HEK293 (cell line): ENCODE data around the gene DAAM2.

Experiments used
- REPIN1 ChIP-seq: fragments of 450-650 bp; formaldehyde crosslinking; IDR thresholded peaks from 2 replicates; pipeline ENCODE4 v1.5.1; 2017; ENCODE audit warnings: missing biosample characterization, missing genetic modification characterization, low read depth
- ZNF629 ChIP-seq: fragments of 450-650 bp; formaldehyde crosslinking; IDR thresholded peaks from 2 replicates; pipeline ENCODE4 v1.5.1; 2017; ENCODE audit warnings: missing biosample characterization, missing genetic modification characterization
- TF ChIP-seq, protein P1 (sequence below): fragments of 450-650 bp; formaldehyde crosslinking; IDR thresholded peaks from 2 replicates; pipeline ENCODE4 v1.5.1; 2016; ENCODE audit warnings: missing biosample characterization, missing genetic modification characterization
- TF ChIP-seq, protein P2 (sequence below): fragments of 450-650 bp; formaldehyde crosslinking; IDR thresholded peaks from 2 replicates; pipeline ENCODE4 v1.5.1; 2016; ENCODE audit warnings: missing biosample characterization, missing genetic modification characterization, borderline replicate concordance

DNA sequence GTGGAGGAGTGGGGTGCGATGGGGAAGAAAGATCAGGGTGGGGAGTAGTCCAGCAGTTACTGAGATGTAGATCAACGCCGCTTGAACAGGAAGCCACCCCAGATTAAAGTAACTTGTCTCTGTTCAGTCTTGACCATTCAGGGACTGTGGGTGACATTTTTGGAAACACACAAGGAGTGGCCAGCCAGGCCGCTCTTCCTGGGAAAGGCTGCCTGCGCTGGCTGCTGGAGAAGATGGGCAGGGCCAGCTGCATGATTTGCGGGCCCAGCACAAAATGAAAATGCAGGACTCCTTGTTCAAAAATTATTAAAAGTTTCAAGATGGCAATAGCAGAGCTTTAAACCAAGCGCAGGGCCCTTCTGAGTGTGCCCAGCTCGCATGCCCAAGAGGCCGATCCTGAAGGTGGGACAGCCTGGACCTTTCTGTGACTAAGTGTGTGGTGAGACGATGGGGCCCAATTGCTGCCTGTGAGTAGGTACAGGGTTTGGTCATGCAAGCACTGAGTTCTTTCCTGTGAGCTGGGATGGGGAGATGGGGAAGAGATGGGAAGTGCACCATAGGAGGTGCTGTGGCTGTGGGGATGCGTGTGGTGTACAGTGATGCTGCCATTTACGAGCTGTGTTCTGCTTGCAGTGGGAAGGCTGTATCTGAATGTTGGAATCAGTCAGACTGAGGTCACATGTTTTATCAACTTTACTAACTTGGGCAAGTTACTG, 51.3 kb downstream of the DAAM2 start:
- TF ChIP-seq REPIN1 (tag by site-specific recombination) (no peak), ZNF629 (tag by site-specific recombination) (no peak)
- TF ChIP-seq, protein P1, sequence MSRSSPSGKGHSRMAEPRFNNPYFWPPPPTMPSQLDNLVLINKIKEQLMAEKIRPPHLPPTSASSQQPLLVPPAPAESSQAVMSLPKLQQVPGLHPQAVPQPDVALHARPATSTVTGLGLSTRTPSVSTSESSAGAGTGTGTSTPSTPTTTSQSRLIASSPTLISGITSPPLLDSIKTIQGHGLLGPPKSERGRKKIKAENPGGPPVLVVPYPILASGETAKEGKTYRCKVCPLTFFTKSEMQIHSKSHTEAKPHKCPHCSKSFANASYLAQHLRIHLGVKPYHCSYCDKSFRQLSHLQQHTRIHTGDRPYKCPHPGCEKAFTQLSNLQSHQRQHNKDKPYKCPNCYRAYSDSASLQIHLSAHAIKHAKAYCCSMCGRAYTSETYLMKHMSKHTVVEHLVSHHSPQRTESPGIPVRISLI (tag by site-specific recombination): no peak
- TF ChIP-seq, protein P2, sequence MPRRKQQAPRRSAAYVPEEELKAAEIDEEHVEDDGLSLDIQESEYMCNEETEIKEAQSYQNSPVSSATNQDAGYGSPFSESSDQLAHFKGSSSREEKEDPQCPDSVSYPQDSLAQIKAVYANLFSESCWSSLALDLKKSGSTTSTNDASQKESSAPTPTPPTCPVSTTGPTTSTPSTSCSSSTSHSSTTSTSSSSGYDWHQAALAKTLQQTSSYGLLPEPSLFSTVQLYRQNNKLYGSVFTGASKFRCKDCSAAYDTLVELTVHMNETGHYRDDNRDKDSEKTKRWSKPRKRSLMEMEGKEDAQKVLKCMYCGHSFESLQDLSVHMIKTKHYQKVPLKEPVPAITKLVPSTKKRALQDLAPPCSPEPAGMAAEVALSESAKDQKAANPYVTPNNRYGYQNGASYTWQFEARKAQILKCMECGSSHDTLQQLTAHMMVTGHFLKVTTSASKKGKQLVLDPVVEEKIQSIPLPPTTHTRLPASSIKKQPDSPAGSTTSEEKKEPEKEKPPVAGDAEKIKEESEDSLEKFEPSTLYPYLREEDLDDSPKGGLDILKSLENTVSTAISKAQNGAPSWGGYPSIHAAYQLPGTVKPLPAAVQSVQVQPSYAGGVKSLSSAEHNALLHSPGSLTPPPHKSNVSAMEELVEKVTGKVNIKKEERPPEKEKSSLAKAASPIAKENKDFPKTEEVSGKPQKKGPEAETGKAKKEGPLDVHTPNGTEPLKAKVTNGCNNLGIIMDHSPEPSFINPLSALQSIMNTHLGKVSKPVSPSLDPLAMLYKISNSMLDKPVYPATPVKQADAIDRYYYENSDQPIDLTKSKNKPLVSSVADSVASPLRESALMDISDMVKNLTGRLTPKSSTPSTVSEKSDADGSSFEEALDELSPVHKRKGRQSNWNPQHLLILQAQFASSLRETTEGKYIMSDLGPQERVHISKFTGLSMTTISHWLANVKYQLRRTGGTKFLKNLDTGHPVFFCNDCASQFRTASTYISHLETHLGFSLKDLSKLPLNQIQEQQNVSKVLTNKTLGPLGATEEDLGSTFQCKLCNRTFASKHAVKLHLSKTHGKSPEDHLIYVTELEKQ: no peak
